Endothelial cell of umbilical vein (primary cell): Measurements from ENCODE around the gene SLC38A10. TPM values are rescaled to one million over a fixed set of nuclear protein-coding genes. Genes with fewer than 3 reads are reported as not detected.

Source experiments
- Bru-seq: library from RNA; stranded (reverse); fragments of 400-500 nt; gene quantifications from one replicate; lab custom pipeline; 2021; lab: Mats Ljungman, UMichigan
- BruChase-seq, 2 experiments: library from RNA; stranded (reverse); fragments of 400-500 nt; gene quantifications; one replicate each; lab custom pipeline; 2021; lab: Mats Ljungman, UMichigan
- BruUV-seq: library from RNA; stranded (reverse); fragments of 400-500 nt; replicated peaks from 2 replicates; lab custom pipeline; 2021; lab: Mats Ljungman, UMichigan
- CTCF ChIA-PET: fragments of 300-600, 350-600 bp; sonication (Branson Sonifier 250); formaldehyde crosslinking; loops from one replicate; lab custom pipeline; 2021; ENCODE audit warnings: antibody characterized with exemption, inconsistent platforms; lab: Charles Lee
- POLR2A ChIA-PET: fragments of 300-600, 350-600 bp; sonication (Branson Sonifier 250); formaldehyde crosslinking; loops from one replicate; lab custom pipeline; 2021; ENCODE audit warnings: antibody characterized with exemption, inconsistent platforms; lab: Charles Lee
- DNase-seq: peaks from one replicate; pipeline ENCODE4 v3.0.0-alpha.2; 2011; ENCODE audit warnings: low read depth, low spot score
- FAIRE-seq: peaks from 2 replicates; lab custom pipeline; 2011; peaks lifted over from hg19 to GRCh38; lab: Jason Lieb, UNC
- H2AFZ ChIP-seq: 2 replicates; pipeline ENCODE4 v1.6.0; 2012; ENCODE audit warnings: low read depth, low read length, control low read depth, inconsistent platforms
- H3K27ac ChIP-seq: 2 replicates; pipeline ENCODE4 v1.5.1; 2011; ENCODE audit warnings: low read depth, mild to moderate bottlenecking, control low read depth, low read length, moderate library complexity; ENCODE audit not compliant: insufficient read depth
- H3K27me3 ChIP-seq, 2 experiments: 2 replicates each; pipeline versions ENCODE4 v1.6.0 to v1.6.1; 2011; ENCODE audit warnings: low read length in 2 of 2, mixed read lengths in 1 of 2; ENCODE audit not compliant: control insufficient read depth in 2 of 2, insufficient read depth in 2 of 2
- H3K36me3 ChIP-seq, 2 experiments: 2 replicates in 1 of 2; 3 replicates in 1 of 2; pipeline ENCODE4 v1.5.1; 2011; ENCODE audit warnings: low read length in 2 of 2, mild to moderate bottlenecking in 1 of 2, moderate library complexity in 1 of 2; ENCODE audit not compliant: control insufficient read depth in 2 of 2, insufficient read depth in 2 of 2; ENCODE audit errors: extremely low read depth in 1 of 2
- H3K4me1 ChIP-seq: 3 replicates; pipeline ENCODE4 v1.5.1; 2011; ENCODE audit warnings: mild to moderate bottlenecking, low read length; ENCODE audit not compliant: control insufficient read depth, insufficient read depth; ENCODE audit errors: extremely low read depth
- H3K4me2 ChIP-seq: 2 replicates; pipeline ENCODE4 v1.6.1; 2011; ENCODE audit warnings: low read length, control low read depth, mixed read lengths; ENCODE audit not compliant: insufficient read depth
- H3K4me3 ChIP-seq, 3 experiments: fragments of 200-600 bp in 1 of 3; sonication (generic), shearing (Covaris generic) in 1 of 3; replicated peaks in 1 of 3; 2 replicates each; pipeline ENCODE4 v1.5.1; 2011 to 2016; ENCODE audit warnings: control low read depth in 3 of 3, low read length in 3 of 3, mild to moderate bottlenecking in 2 of 3, inconsistent platforms in 1 of 3, low read depth in 1 of 3, moderate library complexity in 1 of 3; ENCODE audit not compliant: insufficient read depth in 1 of 3
- H3K79me2 ChIP-seq: 2 replicates; pipeline ENCODE4 v1.6.0; 2012; ENCODE audit warnings: low read length, inconsistent platforms; ENCODE audit not compliant: control insufficient read depth, insufficient read depth
- H3K9ac ChIP-seq: replicated peaks from 2 replicates; pipeline ENCODE3; 2011; ENCODE audit warnings: low read length, control low read depth; ENCODE audit not compliant: insufficient read depth; ENCODE audit errors: extremely low read depth
- H3K9me1 ChIP-seq: replicated peaks from 3 replicates; pipeline ENCODE4 v1.6.0; 2011; ENCODE audit warnings: mild to moderate bottlenecking, low read length; ENCODE audit not compliant: control insufficient read depth, insufficient read depth; ENCODE audit errors: extremely low read depth
- H3K9me3 ChIP-seq: replicated peaks from 2 replicates; pipeline ENCODE4 v1.5.1; 2012; ENCODE audit warnings: low read length, inconsistent platforms; ENCODE audit not compliant: control insufficient read depth, insufficient read depth
- H4K20me1 ChIP-seq: replicated peaks from 2 replicates; pipeline ENCODE3; 2011; ENCODE audit warnings: mild to moderate bottlenecking, low read length; ENCODE audit not compliant: control insufficient read depth, insufficient read depth; ENCODE audit errors: extremely low read depth
- EZH2 ChIP-seq: IDR thresholded peaks from 2 replicates; pipeline ENCODE4 v1.6.1; 2012; ENCODE audit warnings: borderline replicate concordance, low read depth, mild to moderate bottlenecking, moderate library complexity, low read length, inconsistent platforms; ENCODE audit not compliant: severe bottlenecking
- POLR2A ChIP-seq: IDR thresholded peaks from 2 replicates; pipeline ENCODE4 v1.6.1; 2012; ENCODE audit warnings: low read depth, mild to moderate bottlenecking, control low read depth, low read length
- POLR2AphosphoS5 ChIP-seq: IDR thresholded peaks from 2 replicates; pipeline ENCODE4 v1.6.1; 2012; ENCODE audit warnings: low read depth, mild to moderate bottlenecking, control low read depth, low read length, moderate library complexity; ENCODE audit not compliant: insufficient read depth
- dilution Hi-C: fragments of 300-500 bp; cut with MboI; formaldehyde crosslinking; loops from one replicate; pipeline ENCODE4 v1.15.0; 2019; ENCODE audit warnings: low sequenced_read_pairs; ENCODE audit not compliant: extremely low pct_ligation_motif_present
- intact Hi-C: fragments of 100-400 bp; cut with micrococcal nuclease; formaldehyde crosslinking; loops from one replicate; pipeline ENCODE4 v1.10.0; 2022
- long read RNA-seq: library from polyadenylated mRNA; stranded (forward); transcript quantifications from one replicate; pipeline ENCODE4 v2.0.0, GENCODE V29; 2021
- polyA minus RNA-seq, 3 experiments: library from RNA; depleted of rRNA, polyadenylated mRNA; stranded (reverse); fragments of >200 nt; gene quantifications; 1 replicate in 1 of 3; 2 replicates in 2 of 3; pipeline ENCODE4 v1.2.3, GENCODE V29; 2011
- polyA plus RNA-seq, 4 experiments: library from polyadenylated mRNA; depleted of rRNA in 3 of 4; stranded (reverse) in 3 of 4; unstranded in 1 of 4; fragments of >200 nt; gene quantifications; 2 replicates each; pipeline versions ENCODE4 v1.2.1 to v1.2.3, GENCODE V29; 2011 to 2012; ENCODE audit warnings: missing spikeins in 1 of 4
- total RNA-seq: library from RNA; stranded (reverse); gene quantifications from 2 replicates; pipeline ENCODE4 v1.2.3, GENCODE V29; 2021

SLC38A10 gene
- total RNA-seq = 109 and 113 TPM in 2 replicates
- 72.7 and 100 TPM in 2 replicates for polyA plus RNA-seq
- polyA plus RNA-seq (2011; cell fraction: cytosol; rRNA removed) = 50.5 and 59.4 TPM in 2 replicates
- 74.5 and 86.9 TPM in 2 replicates for polyA plus RNA-seq (2011; cell fraction: nucleus; rRNA removed)
- 50.5 and 59.2 TPM in 2 replicates for polyA plus RNA-seq (2012)
- polyA minus RNA-seq = 78.2 and 115 TPM in 2 replicates
- polyA minus RNA-seq (2011; cell fraction: cytosol; rRNA and poly(A)+ RNA removed) = 58.9 TPM
- polyA minus RNA-seq (2011; cell fraction: nucleus; rRNA and poly(A)+ RNA removed) = 42.9 and 57.6 TPM in 2 replicates
- Bru-seq, nascent RNA = percentile 58 among the genes with signal in this experiment
- BruChase-seq, experiment 1, labeled RNA remaining after a 6-hour chase = percentile 75 among the genes with signal in this experiment
- BruChase-seq, experiment 2, labeled RNA remaining after a 2-hour chase = percentile 69 among the genes with signal in this experiment
- long read RNA-seq, full-length matches to known transcripts = 178 of 299 reads
- long read RNA-seq, partial matches to known transcripts = 55 of 299 reads
- long read RNA-seq, other reads (novel, unspliced or antisense) = 66 of 299 reads

- no TSS peak for BruUV-seq
- Histone ChIP-seq H3K27me3 (no peaks in the 10 kb centered on the region), H3K79me2 (peaks cover 33% of the 10 kb centered on the region), H3K4me1 (peaks cover 14% of the 10 kb centered on the region), H3K9me3 (no peaks in the 10 kb centered on the region), H3K4me2 (peak within 1 kb of the TSS; percentile 82), H2AFZ (peak within 1 kb of the TSS; percentile 95), H3K9me1 (no peaks in the 10 kb centered on the region), H3K9ac (peak within 1 kb of the TSS; percentile 88), H3K4me3 (peak within 1 kb of the TSS; percentile 57 to 72 (median 63)), H3K36me3 (no peaks in the 10 kb centered on the region), H4K20me1 (no peaks in the 10 kb centered on the region), H3K27ac (peak within 1 kb of the TSS; percentile 86)
- CTCF ChIA-PET = interaction anchor here (1.0 to 1.8 kb wide), 5 partner anchors 10 to 190 kb away, joined by 3 to 10 read pairs (median 5); partner anchors contain the start of gene BAHCC1
- TF ChIP-seq EZH2 (no peak), POLR2A (peak; percentile 91), POLR2AphosphoS5 (peak; percentile 91)
- POLR2A ChIA-PET = no interaction called here
- peak; percentile 95 for FAIRE-seq
- peak; percentile 79 for DNase-seq
- dilution Hi-C loops = no loop called here
- intact Hi-C loops = loop anchor here (1.0 kb wide), 3 partner anchors 9 to 99 kb away; no protein-coding TSS in a partner anchor
These were observed at the start of gene SLC38A10 for GRCh38 chr17:81295031-81295675. Gene SLC38A10 (minus strand): TSS chr17:81295307. CDS start chr17:81294921, 386 bp downstream.
